Measurements from ENCODE around the gene SCRG1. TPM values are rescaled to one million over a fixed set of nuclear protein-coding genes. Genes with fewer than 3 reads are reported as not detected.

The SCRG1 gene
- 50.0 TPM for polyA plus RNA-seq (2013, experiment 1 of 2; ENCODE audit: insufficient read length)
- 36.7 TPM for polyA plus RNA-seq (2013, experiment 2 of 2; ENCODE audit: insufficient read length)

DNA sequence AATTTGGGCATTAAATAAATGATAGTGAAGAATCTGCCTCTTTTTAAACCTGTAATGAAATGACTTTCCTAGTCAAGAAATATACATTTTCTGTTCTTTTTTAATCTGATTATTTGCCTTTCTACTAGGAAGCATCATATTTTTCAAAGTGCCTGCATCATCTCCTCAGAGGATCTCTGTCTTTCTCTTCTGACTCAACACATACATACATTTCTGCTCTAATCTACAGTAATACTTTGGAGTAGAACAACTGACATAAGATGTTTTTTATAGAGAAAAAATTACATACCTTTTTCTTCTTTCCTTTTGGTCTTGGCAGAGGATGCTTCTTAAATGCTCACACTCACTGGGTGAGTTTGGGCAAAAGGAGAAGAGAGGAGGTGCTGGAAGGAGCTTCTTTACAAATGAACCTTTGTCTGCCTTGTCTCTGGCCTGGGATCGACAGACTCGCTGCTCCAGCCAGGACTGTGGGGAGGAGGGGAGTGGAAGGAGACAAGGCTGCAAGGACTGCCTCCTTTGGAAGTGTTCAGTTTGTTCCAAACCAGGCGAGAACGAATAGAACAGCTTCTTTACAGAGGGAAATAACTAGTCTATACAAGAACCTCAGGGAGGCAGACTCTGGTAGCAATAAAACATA, at the start of gene SCRG1:
SCRG1 (minus strand) TSS at position 338 of the 637 bp plus-strand sequence. CDS start 7,702 bp downstream, outside the sequence.
- DNase-seq = peak; percentile 69

DNA sequence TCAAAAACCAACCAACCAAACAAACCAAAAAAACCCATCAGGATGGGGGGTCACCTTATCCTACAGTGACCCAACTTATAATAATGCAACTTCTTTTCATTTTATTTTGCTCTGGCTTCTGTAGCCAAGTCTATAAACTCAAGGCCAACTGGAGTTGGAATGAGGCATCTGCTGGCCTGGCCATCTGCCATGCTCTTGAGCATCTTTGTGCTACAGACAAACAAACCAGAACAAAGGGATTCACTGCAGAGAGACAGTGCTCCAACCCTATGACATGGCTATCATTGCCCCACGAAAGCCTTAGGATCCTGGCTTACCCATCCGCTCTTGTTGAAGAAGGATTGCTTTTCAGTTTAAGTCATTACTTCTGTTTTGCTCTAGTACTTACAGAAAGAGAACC, 49.2 kb upstream of the SCRG1 start:
- DNase-seq = peak; percentile 22

DNA sequence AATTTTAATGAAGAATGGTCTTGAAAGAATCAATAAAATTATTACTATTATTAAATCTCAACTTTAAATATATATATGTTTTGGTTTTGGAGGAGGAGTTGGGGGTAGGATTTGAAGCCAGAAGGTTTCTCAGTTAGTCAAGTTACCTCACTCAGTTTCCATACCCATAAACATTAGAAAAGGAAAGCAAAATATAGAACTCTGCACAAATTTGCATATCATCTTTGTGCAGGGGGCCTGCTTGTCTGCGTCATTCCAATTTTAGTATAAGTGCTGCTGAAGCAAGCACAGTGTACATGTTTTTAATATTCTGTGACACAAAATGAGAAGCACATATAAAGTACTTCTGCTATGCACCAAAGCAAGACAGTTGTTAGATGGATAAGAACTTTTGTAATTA, 47.5 kb upstream of the SCRG1 start:
- no peak for DNase-seq

DNA sequence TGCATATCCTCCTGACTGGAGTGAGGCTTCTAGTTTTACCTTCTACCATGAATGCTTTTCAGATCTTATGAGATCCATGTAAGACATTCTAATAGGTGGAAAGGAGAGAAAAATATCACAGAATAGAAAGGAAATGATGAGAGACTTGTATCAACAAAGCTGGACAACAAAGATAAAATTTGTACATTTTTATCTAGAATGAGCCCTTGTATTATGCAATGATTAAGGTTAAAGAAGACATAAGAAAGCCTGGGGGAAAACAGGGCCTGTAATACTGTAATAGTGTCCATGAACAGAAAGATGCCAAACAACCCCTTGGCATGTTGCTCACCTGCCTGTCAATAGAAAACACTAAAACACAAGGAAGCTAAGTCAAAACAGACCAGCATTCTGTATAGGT, 44.2 kb upstream of the SCRG1 start:
- DNase-seq = no peak

DNA sequence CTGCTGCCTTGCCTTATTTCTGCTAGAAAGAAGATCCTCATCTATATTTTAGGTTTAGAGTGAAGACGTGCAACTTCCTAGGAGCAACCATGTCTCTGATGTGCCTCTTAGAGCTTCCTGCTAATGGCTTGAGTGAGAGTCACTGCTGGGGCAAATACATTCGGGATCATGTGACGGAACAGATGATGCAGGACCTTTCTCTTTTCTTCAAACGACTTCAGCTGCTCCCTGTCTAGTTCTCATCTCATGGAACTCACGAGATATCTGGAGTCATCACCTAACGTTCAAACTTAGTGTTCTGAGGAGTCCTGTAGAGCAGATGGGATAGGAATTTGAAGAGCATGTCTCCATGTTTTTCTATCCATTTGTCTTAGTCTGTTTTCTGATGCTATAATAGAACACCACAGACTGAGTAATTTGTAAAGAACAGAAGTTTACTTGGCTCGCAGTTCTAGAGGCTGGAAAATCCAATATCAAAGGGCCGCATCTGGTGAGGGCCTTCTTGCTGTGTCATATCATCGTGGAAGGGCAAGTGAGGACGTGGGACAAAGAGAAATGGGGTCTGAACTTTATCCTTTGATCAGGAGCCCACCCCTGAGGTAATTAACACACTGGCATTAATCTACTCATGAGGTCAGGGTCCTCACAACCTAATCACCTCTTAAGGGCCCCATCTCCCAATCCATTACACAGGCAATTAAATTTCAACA, 43.5 kb upstream of the SCRG1 start:
- DNase-seq = no peak

DNA sequence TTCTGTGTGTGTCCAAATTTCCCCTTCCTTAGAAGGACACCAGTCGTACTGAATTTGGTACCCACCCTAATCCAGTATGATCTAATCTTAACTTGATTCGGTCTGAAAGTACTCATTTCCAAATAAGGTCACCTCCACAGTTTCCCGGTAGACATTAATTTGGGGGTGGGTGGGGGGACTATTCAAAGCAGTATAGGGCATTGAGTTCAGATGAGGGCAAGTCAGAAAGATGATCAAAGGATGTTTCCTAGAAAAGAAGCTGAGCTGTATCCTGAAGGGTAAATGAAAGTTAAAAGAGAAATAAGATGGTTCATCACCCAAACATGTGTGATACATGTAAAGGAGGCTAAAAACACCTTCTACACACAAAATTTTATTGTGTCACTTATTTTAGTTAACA, 42.0 kb upstream of the SCRG1 start:
- no peak for DNase-seq

DNA sequence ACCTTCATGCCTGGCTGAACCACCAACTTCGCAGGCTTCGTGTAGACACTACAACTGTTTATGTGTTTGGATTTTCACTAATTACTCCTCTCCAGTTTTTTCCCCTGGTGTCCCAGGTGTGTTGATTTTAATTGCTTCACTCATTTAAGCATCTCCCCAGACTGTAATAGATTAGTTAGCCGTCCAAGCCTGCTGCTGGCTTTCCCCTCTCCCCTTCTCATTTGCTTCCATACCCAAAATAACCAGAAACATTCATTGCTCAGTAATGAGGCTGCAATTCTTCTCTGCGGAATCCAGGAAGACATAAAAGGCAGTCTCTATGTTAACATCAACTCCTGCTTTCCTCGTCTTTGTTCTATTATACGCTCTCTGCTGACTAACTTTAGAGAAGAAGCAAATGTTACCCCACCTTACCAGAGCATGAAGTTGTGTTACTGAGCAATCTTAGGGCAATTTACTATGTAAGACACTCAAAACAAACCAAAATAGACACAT, 37.9 kb upstream of the SCRG1 start:
- no peak for DNase-seq

DNA sequence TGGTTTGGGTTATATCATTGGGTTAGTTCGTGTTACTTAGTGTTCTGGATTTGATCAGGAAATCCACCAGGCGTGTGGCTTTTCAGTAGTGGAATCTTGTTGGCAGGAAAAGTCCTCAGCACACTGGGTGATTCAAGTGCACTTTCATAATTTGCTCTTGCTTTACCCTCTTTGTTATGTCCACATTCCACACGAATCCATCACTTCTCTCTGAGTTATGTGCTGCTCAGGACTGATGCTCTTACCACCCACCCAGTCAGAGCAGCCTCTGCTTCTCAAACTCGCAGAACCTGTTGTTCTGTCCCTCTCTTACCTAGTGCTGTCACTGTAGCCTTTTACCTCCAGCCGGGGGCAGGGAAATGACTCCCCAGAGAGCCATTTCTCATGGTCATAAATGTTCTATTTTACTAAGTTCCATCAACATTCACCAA, 37.2 kb upstream of the SCRG1 start:
- DNase-seq = peak; percentile 78

DNA sequence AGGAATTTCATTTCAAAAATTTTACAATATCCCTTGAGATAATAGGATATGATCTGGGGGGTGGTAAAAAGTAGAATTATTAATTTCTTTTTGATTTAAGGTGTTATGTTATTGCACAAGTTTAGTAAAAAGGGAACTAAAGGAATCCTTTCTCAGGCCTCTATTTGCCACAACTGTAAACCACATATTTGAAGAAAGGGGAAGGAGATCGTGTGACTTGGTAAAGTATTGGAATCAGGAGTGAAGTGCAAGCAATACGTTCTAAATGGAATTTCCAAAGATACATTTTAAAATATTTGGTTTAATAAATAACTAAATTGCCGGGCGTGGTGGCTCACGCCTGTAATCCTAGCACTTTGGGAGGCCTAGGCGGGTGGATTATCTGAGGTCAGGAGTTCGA, 35.3 kb upstream of the SCRG1 start:
- DNase-seq = no peak

DNA sequence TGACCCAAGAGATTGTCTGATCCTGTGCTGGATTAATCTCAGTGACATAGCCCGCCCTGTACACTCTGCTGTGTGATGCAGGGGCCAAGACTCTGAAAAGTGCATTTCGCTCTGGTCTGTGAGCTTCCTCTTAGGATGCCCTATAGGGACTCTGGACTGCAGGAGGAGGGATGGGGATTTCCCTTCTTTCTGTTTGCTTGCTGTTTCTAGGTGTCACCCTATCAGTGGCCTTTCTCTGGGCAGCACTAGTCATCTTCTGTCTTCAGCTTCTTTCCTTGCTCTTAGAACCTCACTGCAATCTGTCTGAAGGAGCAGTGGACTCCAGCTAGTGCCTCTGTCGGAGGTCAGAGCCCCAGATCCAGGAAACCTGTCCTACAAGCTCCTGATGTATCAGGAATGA, 34.5 kb upstream of the SCRG1 start:
- DNase-seq = no peak

DNA sequence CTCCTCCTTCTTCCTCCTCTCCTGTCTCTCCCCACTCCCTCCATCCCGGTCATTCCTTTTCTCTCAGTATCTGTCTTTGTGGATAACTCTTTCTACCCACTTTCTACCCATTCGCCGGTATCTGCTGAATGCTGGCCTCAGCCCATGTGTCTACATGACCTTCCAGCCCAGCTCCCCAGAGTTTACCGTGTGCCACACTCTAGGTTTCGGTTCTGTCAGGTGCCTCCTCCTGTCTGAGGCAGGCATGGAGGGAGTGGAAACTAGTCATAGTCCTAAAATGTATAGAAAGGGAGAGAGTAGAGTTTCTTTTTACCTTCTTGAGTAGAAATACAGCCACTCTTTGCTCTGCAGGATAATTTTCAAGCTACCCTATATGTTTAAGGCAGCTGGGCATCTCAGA, 33.5 kb upstream of the SCRG1 start:
- DNase-seq = no peak

DNA sequence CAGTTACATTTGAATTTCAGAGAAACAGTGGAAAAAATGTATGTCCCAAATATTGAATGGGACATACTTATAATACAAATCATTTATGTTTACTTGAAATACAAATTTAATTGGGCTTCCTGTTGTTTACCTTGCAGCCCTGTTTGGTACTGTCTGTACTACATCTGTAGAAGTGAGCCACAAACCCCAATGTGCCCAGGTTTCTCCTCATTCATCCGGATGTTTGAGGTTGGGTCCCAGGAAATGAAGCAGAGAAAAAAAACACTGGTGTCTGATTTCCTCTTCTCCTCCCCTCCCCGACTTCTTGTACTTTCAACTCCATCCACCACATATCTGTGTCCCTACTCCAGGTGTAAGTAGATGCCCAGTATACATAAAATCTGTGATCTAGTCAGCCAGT, 27.1 kb upstream of the SCRG1 start:
- DNase-seq = no peak

DNA sequence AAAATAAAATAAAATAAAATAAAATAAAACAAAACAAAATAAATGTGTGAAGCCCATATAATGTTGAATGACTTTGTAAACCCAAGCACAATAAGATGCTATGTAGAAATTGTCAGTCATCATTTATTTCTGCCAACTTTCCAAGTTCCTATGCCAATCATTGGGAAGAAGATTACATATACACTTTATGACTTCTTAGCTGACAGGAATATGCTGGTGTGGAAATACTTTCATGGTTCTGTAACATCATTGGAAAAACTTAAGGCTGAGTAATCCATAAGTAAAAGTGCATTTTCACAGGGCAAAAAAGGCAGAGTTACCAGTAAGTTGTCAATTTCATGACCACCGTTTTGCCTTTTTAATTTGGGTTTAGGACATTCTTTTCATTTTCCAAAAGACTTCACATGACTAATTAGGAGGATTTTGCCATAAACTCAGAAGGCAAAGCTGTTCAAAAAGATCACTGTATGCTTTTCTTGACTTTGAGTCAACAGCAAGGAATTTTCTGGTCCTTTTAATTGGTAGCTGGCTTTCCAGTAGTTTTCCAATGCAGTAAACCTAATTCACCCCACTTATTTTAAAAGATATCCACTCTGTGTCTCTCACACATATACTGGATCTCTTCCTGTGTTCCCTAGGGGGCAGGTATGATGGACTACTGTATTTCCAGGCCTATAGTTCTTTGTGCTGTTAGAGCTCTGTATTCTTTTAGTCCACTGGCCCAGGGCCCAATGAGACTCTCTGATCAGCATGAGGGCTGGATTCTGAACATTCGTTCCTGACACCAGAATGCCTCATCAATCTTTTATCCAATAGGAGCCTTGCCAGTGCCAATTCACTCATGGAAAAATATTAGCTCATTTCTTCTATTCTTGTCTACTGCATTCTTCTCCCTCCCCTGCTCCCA, 26.2 kb upstream of the SCRG1 start:
- peak; percentile 85 for DNase-seq

DNA sequence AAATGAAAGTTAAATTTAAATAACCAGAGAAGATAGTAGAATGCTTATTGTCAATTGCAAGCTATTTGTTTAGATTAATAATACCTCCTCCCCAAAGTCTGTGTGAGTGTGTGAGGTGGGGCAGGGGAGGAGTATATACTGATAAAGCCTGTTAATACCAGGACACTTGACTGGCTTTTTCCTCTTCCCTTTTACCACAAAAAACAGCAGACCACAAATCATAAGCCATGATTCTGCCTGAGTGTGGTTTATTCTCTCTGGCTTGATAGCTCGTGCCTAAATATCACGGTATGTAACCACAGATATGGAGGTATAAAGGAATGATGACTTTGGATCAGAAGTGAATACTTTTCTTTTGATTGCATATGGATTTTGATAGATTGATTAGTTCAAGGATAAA, 21.9 kb upstream of the SCRG1 start:
- DNase-seq = no peak

DNA sequence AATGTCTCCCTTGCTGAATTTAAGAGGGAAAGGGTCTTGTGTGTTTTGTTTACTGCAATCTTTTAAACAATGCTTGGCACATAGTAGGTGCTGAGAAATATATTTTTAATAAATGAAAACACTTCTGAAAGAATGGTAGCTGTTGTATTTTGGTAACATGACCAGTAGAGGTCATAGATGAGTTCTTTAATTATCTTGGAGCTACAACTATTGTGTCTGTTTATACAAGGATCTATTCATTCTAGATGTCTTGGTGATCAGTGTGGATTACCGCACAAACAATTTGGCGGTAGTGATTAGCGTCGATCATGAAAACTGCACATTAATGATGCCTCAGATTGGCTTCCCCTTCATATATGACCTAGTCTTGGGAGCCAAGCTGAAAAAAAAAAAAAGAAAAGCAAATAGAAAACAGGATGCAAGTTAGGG, 21.4 kb upstream of the SCRG1 start:
- DNase-seq = peak; percentile 29

DNA sequence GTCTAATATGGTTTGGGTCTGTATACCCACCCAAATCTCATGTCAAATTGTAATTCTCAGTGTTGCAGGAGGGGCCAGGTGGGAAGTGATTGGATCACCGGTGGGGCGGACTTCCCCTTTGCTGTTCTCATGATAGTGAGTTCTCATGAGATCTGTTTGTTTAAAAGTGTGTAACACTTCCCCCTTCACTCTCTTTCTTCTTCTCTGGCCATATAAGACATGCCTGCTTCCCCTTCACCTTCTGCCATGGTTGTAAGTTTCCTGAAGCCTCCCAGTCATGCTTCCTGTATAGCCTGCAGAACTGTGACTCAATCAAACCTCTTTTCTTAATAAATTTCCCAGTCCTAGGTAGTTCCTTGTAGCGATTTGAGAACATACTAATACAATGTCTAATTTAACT, 19.7 kb upstream of the SCRG1 start:
- DNase-seq = no peak

DNA sequence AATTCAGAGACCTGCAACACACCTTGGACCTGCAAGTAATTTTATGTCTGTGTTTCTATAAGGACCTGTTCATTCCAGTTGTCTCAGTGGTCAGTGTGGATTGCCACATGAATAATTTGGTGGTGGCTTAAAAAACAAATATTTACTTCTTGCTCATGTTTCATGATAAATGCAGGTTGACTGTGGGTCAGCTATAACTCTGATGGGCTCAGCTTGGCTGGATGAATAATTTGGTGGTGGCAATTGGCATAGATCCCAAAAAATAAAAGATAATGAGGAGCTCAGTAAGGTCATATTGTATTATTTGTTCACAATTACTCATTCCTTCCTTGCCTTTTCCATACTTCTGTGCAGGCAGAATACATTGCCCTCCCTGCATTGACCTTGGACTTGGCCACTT, 18.9 kb upstream of the SCRG1 start:
- DNase-seq = no peak

DNA sequence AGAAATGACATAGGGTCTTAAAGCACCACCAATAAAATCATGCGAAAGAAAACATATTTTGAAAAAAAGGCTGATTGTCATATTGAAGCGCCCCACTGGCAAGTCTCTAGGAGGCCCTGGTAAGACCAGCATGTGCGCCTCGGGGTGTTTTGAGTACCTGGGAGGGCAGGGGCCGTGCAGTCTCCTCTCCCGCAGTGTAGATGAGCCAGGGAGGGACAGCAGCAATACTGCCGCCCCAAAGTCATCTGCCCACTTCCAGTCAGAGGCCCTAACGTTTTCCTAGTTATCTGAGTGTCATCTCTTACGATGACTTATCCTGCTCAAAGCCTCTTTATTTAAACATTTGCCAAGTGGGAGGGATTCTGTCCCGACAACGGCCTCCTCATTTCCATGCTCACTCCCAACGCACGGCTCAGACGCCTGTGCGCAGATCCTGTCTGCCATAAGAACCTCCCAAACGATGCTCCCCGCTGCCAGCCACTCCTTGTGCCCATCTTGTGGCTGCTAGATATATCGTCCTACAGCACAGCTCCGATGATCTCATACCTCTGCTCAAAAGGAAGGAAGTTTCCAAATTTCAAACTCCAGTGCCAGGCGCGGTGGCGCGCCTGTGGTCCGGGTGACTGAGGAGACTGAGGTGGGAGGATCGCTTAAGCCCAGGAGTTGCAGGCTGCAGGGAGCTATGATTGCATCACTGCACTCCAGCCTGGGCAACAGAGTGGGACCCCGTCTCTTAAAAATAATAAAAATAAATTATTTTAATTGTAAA, 17.2 kb upstream of the SCRG1 start:
- DNase-seq = no peak

DNA sequence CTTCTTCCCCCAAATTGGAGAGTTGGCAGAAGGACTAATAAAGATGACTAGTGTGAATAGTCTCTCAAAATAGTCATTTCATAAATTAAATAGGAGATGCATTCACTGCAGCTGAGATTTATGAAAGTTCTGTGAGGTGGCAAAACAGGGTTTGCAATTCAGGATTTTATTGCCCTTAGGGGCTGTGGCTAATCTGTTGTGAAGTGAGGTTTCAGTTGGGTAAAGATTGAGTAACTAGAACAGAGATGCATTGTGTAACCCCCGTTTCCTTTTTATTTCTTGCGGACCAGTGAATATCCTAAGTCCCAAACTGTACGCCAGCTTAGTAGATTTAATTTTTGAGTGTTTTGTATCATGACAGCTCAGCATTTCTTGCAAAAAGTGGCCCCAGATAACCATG, 16.2 kb upstream of the SCRG1 start:
- no peak for DNase-seq

DNA sequence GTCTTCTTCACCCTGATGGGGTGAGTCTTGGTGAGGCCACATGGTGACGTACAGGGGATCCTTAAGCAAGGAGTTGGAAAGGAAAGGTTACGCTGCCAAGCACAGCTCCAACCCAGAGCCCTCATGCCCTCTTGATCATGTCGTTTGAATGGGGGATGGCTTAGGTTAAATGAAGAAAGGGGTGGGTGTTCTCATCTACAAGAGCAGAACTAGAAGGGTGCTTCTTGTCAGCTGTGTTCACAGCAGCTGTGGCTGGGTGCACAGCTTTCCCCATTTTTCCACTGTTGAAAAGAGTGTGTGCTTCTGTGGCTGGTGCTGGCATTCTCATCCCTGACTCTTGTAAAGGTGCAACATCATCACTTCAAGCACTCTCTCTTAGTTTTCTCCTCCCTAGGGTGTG, 15.5 kb upstream of the SCRG1 start:
- DNase-seq = no peak

DNA sequence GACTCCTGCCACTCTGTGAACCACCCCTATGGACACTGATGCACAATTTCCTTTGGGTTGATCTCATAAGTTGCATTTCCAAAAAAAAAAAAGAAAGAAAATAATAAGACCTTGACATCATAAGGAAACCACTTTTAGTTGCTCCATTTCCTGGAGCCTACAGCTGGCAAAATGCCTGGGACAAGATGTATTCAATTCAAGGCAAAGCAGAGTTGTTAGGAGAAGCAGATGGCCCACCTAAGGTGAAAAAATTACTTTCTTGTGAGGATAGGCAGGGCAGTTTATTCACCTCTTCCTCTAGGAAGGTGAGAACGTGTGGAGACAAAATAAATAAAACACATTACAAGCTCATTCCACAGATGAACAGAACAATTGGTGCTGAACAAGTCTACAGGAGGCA, 14.1 kb upstream of the SCRG1 start:
- peak; percentile 40 for DNase-seq

DNA sequence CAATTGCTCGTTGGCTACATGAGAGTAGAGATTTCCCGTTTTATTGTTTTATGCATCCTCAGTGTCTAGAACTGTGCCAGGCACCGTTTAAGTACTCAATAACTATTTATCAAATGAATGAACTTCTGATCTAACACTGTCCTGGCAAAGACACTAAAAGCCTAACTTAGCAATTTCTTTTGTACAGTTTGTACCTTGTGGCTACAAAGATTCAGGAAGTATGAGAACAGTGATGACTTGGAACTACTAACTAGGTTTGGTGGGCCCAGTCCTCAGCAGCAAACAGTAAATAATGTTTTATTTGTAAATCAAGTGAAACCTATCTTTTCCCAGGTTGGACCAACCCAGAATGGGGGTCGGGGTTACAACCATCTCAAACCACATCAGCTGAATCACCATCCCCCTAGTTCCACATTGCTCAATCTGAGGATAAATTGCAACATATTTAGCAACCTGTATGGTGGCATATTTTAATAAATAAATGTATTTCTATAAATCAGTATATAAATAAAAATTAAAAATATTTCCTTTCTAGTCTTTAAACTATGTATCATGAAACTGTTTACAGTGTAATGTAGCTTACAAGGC, 12.3 kb upstream of the SCRG1 start:
- no peak for DNase-seq

All from fibroblast of skin of back (primary cell).